ENCODE results near the gene SLC13A3. TPM values are rescaled to one million over a fixed set of nuclear protein-coding genes. Genes with fewer than 3 reads are reported as not detected.

The SLC13A3 gene
- total RNA-seq, 1 experiment from 2014 or later, result 9.1 TPM

DNA sequence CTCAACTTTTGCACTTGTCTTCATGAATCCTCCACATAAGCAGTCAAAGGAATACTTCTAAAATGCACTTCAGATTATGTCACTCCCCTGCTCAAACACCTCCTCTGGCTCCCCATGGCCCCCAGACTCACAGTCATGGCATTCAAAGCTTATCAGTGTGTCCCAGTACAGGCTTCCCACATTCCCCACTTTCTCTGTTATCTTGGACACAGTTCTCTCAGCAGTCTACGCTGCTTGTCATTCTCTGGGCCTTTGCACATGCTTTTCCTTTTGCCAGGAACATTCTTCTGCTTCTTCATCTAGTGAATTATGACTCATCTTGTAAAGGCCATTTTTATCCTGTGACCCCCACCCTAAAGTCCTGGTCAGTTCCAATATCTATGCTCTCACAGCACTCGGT is 31.8 kb downstream of the SLC13A3 start:
- H3K27me3 ChIP-seq (ENCODE audit: insufficient read depth, low read depth), result 0 out of 2 replicates have a peak, but pooled peaks cover 7% of the 10 kb centered on the region
- H3K4me2 ChIP-seq, result no peak overlapping the region
- H3K9me2 ChIP-seq (ENCODE audit: insufficient read depth), result no peaks in the 10 kb centered on the region
- H3K79me2 ChIP-seq (ENCODE audit: low read depth), result no peaks in the 10 kb centered on the region
- BruUV-seq (replicated peaks), result no TSS peak
- no peak overlapping the region for H3K4me3 ChIP-seq
- CTCF ChIA-PET, result no interaction called here
- no peak for DNase-seq
- no peak overlapping the region for H3K27ac ChIP-seq
- no peaks in the 10 kb centered on the region for H3F3A ChIP-seq (ENCODE audit: insufficient read depth, low read depth)
- H3K4me1 ChIP-seq (replicated peaks; ENCODE audit: insufficient read depth), result no peaks in the 10 kb centered on the region
- TF ChIP-seq EZH2 (IDR thresholded peaks at IDR 0.05; ENCODE audit: low read depth), result no peak
- TF ChIP-seq, protein P1, sequence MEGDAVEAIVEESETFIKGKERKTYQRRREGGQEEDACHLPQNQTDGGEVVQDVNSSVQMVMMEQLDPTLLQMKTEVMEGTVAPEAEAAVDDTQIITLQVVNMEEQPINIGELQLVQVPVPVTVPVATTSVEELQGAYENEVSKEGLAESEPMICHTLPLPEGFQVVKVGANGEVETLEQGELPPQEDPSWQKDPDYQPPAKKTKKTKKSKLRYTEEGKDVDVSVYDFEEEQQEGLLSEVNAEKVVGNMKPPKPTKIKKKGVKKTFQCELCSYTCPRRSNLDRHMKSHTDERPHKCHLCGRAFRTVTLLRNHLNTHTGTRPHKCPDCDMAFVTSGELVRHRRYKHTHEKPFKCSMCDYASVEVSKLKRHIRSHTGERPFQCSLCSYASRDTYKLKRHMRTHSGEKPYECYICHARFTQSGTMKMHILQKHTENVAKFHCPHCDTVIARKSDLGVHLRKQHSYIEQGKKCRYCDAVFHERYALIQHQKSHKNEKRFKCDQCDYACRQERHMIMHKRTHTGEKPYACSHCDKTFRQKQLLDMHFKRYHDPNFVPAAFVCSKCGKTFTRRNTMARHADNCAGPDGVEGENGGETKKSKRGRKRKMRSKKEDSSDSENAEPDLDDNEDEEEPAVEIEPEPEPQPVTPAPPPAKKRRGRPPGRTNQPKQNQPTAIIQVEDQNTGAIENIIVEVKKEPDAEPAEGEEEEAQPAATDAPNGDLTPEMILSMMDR (conservative IDR thresholded peaks at IDR 0.05), result no peak
- POLR2A ChIA-PET (ENCODE audit: unreplicated experiment), result no interaction called here
- H3K9me3 ChIP-seq (ENCODE audit: insufficient read depth, low read depth), result peaks cover 5% of the 10 kb centered on the region; the same call in 1 of the 2 replicates
- H2AFZ ChIP-seq, result no peak overlapping the region
- intact Hi-C loops (cut with micrococcal nuclease; ENCODE audit: unreplicated experiment), result no loop called here
- no peaks in the 10 kb centered on the region for H4K20me1 ChIP-seq (ENCODE audit: insufficient read depth)
- no peaks in the 10 kb centered on the region for H3K36me3 ChIP-seq (ENCODE audit: low read depth)

DNA sequence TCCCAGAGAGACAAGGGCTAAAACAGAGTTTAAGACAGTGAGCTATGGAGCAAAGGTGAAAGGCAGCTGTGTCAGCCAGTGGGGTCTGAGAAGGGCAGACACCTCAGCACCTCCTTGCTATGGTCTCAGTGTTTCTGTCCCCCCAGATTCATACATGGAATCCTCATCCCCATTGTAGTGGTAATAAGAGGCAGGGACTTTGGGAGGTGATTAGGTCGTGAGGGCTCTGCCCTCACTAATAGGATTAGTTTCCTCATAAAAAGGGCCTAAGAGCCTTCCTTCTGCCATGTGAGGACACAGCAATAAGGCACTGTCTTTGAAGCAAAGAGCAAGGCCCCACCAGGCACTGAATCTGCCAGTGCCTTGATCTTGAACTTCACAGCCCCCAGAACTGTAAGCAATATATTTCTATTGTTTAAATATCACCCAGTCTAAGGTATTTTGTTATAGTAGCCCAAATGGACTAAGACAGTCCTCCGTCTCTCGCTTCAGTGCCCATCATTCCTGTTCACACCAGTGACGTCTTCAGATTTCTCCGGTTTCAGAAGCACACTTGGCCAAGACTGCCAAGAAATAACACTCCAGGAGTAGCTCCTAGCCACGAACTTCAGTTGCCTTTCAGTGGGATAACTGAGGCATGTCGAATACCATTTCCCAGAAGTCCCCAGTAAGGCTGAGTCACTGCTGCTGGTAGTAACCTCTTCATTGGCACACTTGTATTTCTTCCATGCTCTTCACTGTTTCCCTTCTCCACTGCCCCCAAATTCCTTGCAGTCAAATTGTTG is 32.8 kb downstream of the SLC13A3 start:
- no peaks in the 10 kb centered on the region for H3F3A ChIP-seq (ENCODE audit: insufficient read depth, low read depth)
- CTCF ChIA-PET, result no interaction called here

DNA sequence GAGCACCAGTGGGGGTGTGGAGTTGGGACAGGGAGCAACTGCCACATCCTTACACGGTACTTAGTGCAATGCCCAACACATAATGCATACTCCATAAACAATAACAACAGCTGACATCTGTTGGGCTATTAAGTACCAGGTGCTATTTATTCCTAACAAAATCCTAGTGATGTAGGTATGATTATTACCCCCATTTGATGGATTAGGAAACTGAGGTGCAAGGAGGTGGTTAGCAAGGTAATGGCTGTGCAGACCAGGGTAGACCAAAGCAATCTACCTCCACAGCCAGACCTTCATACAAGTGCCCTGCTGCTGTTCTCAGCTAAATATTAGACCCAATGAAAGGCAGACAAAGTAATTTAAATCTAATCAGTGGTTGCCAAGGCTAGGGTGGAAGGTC is 36.8 kb downstream of the SLC13A3 start:
- Histone ChIP-seq H4K20me1 (ENCODE audit: insufficient read depth) (no peaks in the 10 kb centered on the region), H3K27me3 (ENCODE audit: insufficient read depth, low read depth) (0 out of 2 replicates have a peak, but pooled peaks cover 7% of the 10 kb centered on the region), H3K9me3 (ENCODE audit: insufficient read depth, low read depth) (no peaks in the 10 kb centered on the region), H3K4me3 (no peak overlapping the region), H3K4me2 (no peak overlapping the region), H3K27ac (no peak overlapping the region), H3K79me2 (ENCODE audit: low read depth) (no peaks in the 10 kb centered on the region), H3F3A (ENCODE audit: insufficient read depth, low read depth) (no peaks in the 10 kb centered on the region), H3K9me2 (ENCODE audit: insufficient read depth) (no peaks in the 10 kb centered on the region), H3K36me3 (ENCODE audit: low read depth) (no peaks in the 10 kb centered on the region), H3K4me1 (replicated peaks; ENCODE audit: insufficient read depth) (no peaks in the 10 kb centered on the region), H2AFZ (no peak overlapping the region)
- no TSS peak for BruUV-seq (replicated peaks)
- ChIA-PET POLR2A (ENCODE audit: unreplicated experiment) (no interaction called here), CTCF (no interaction called here)
- intact Hi-C loops (cut with micrococcal nuclease; ENCODE audit: unreplicated experiment), result no loop called here
- TF ChIP-seq, protein P1 (conservative IDR thresholded peaks at IDR 0.05), result no peak
- no peak for TF ChIP-seq EZH2 (IDR thresholded peaks at IDR 0.05; ENCODE audit: low read depth)
- DNase-seq, result no peak

More for the DNA sequence above, 32.8 kb downstream of the SLC13A3 start:
- no TSS peak for BruUV-seq (replicated peaks)
- no peak for DNase-seq
- Histone ChIP-seq H3K9me3 (ENCODE audit: insufficient read depth, low read depth) (no peaks in the 10 kb centered on the region; the same call in 1 of the 2 replicates), H3K27me3 (ENCODE audit: insufficient read depth, low read depth) (0 out of 2 replicates have a peak, but pooled peaks cover 7% of the 10 kb centered on the region), H3K4me3 (no peak overlapping the region), H3K79me2 (ENCODE audit: low read depth) (no peaks in the 10 kb centered on the region), H2AFZ (no peak overlapping the region), H3K36me3 (ENCODE audit: low read depth) (no peaks in the 10 kb centered on the region), H3K4me2 (no peak overlapping the region), H3K27ac (no peak overlapping the region), H4K20me1 (ENCODE audit: insufficient read depth) (no peaks in the 10 kb centered on the region), H3K4me1 (replicated peaks; ENCODE audit: insufficient read depth) (no peaks in the 10 kb centered on the region), H3K9me2 (ENCODE audit: insufficient read depth) (no peaks in the 10 kb centered on the region)
- intact Hi-C loops (cut with micrococcal nuclease; ENCODE audit: unreplicated experiment), result no loop called here
- POLR2A ChIA-PET (ENCODE audit: unreplicated experiment), result no interaction called here
- TF ChIP-seq, protein P1 (conservative IDR thresholded peaks at IDR 0.05), result no peak
- TF ChIP-seq EZH2 (IDR thresholded peaks at IDR 0.05; ENCODE audit: low read depth), result no peak

Data from PC-9 (cell line).